A549 treated with AZD9567 at 1 μM for 4 hours (cell line): ENCODE measurements around the gene TREM2. TPM values are rescaled to one million over a fixed set of nuclear protein-coding genes. Genes with fewer than 3 reads are reported as not detected.

ENCODE experiments used
- total RNA-seq: library from RNA; stranded (reverse); fragments of 200-300 nt; extraction: Qiagen RNA extraction; gene quantifications from 5 replicates; pipeline ENCODE4 v1.2.3, GENCODE V29; 2022; ENCODE audit not compliant: insufficient read depth

TREM2 gene
- 0.08 to 0.10 TPM in 2 of 5 replicates, not detected in the others for total RNA-seq

GRCh38 chr6:41162687-41163418 lies at the start of gene TREM2:
Gene TREM2 (minus strand): TSS chr6:41163116. CDS start chr6:41163082, 34 bp downstream.

GRCh38 chr6:41200901-41201763 lies 38.2 kb upstream of the TREM2 start, which contains the start of gene TREML2:
Gene TREML2 (minus strand): TSS chr6:41201149. CDS start chr6:41201008, 141 bp downstream.

GRCh38 chr6:41153992-41154625 lies 8.8 kb downstream of the TREM2 start, which contains the start of gene TREML1:
Gene TREML1 (minus strand): TSS chr6:41154347. CDS start chr6:41154288, 59 bp downstream.

Other genes starting within 250 kb of the TREM2 start
- 0.24 to 0.38 TPM (median 0.31 TPM) in 4 of 5 replicates, not detected in the other for gene UNC5CL, start 123.9 kb downstream of the TREM2 start, total RNA-seq
- 0.13 TPM in 1 of 5 replicates, not detected in the others for gene TSPO2, start 120.6 kb downstream of the TREM2 start, total RNA-seq
- gene APOBEC2, start 109.9 kb downstream of the TREM2 start, total RNA-seq: not detected in 5 replicates
- gene OARD1, start 90.8 kb downstream of the TREM2 start, total RNA-seq: 10.3 to 18.6 TPM (median 15.8 TPM) in 5 replicates
- 12.1 to 15.0 TPM (median 13.7 TPM) in 5 replicates for gene NFYA, start 90.1 kb downstream of the TREM2 start, total RNA-seq
- not detected in 5 replicates for gene TREML1, start 8.8 kb downstream of the TREM2 start, total RNA-seq
- gene TREML2, start 38.0 kb upstream of the TREM2 start, total RNA-seq: not detected in 5 replicates
- 0.05 TPM in 1 of 5 replicates, not detected in the others for gene TREML4, start 65.2 kb upstream of the TREM2 start, total RNA-seq
- gene TREM1, start 123.6 kb upstream of the TREM2 start, total RNA-seq: 0.10 to 0.34 TPM (median 0.19 TPM) in 3 of 5 replicates, not detected in the others
- gene NCR2, start 172.5 kb upstream of the TREM2 start, total RNA-seq: not detected in 5 replicates